Measurements from ENCODE around the gene DHRS7B. TPM values are rescaled to one million over a fixed set of nuclear protein-coding genes. Genes with fewer than 3 reads are reported as not detected.
A peak's percentile ranks its signal among the peaks of the same experiment; 100 is the strongest.
"Not testable (repeated sequence)": the region's sequence is repeated elsewhere in the genome, so short reads cannot be mapped to it uniquely, and the experiment has no call there.

Gene DHRS7B
- 28.4 and 28.5 TPM in 2 replicates for total RNA-seq (2014; rRNA removed; shearing (Covaris generic))

DNA sequence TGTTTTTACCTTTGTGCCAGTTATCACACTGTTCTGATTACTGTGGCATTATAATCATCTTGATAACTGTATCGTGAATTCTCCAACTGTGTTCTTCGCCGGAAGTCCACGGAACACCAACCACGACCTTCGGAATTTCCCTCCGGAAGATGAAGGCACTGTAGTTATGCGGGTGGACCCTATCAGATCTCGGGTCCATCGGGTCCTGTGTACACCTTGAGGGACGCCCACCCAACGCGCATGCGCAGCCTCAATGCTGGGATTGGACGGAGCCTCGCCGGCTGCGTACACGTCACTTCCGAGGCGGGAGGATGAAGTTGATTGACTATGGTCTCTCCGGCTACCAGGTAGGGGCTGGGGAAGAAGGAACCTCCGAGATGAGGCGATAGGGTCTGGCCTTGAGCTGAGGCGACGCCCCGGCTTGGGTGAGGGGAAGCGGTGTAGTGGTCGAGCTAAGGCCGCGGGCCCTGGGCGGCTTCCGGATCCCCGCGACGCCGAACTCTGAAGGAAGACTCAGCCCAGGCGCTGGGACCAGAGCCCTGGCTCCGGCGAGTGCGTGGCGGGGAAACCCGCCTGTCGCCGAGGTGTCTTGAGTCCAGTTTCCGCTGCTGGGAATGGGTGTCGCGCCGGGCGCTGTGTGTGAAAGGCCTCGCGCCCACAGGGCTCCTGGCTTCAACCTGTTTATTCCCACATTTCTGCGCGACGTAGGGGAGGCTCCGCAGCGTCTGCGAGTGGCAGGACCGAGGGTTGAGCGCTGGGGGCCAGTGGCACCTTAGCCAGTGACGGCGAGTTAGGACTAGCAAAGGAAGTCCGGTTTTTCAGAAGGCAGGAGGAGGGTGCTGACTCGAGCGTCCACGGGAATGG lies at the start of gene DHRS7B:
Gene DHRS7B (plus strand): TSS at position 320 of the 864 bp plus-strand sequence. CDS start 8 bp downstream, at position 328.
- DNase-seq (ENCODE audit: low read depth): peak; percentile 99

GRCh38 chr17:21077281-21077680 lies 49.5 kb upstream of the DHRS7B start:
- no peak for DNase-seq (ENCODE audit: low read depth)

GRCh38 chr17:21078016-21078780 lies 48.6 kb upstream of the DHRS7B start:
- no peak for DNase-seq (ENCODE audit: low read depth)

DNA sequence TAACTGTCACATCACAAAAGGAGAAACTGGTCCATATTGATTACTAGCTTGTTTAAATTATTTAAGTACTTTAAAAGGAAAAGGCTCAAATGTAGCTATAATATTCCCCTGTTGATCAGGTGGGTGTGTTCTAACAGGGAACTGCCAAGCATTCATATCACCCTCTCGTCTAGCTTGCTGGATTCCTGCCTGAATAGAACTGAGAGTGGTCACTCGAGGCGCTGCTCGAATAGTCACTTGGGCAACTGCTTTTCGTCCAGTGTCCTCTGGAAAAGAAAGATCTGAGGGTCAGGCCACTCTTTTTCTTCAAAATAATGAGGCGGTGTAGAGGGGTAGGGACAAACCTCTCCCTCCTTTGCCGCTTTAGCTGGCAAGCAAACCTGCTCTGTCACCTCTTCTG lies 47.6 kb upstream of the DHRS7B start:
- DNase-seq (ENCODE audit: low read depth): no peak

- peak; percentile 21 for DNase-seq (ENCODE audit: low read depth)
These were observed 44.7 kb upstream of the DHRS7B start for GRCh38 chr17:21082001-21082436.

DNA sequence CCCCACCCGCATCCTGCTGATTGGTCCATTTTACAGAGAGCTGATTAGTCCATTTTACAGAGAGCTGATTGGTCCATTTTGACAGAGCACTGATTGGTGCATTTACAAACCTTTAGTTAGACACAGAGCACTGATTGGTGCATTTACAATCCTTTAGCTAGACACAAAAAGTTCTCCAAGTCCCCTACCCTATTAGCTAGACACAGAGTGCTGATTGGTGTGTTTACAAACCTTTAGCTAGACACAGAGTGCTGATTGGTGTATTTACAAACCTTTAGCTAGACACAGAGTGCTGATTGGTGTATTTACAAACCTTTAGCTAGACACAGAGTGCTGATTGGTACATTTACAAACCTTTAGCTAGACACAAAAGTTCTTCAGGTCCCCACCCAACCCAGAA lies 41.5 kb upstream of the DHRS7B start:
- not testable (repeated sequence) for DNase-seq (ENCODE audit: low read depth)

DNA sequence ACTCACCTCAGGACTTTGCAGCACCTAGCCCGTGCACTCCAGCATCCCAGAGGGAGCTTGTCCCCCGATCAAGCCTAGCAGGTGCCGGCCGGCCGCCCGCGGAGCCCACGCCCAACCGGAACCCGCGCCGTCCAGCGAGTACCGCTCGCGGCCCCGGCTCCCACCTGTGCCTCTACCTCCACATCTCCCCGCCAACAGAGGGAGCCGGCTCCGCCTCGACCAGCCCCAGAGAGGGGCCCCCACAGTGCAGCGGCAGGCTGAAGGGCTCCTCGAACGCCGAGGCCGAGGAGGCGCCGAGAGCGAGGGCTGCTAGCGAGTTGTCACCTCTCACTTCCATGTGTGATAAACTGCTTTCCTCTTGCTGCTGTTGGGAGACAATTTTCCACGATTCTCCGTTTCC lies 41.1 kb upstream of the DHRS7B start:
- no peak for DNase-seq (ENCODE audit: low read depth)

DNA sequence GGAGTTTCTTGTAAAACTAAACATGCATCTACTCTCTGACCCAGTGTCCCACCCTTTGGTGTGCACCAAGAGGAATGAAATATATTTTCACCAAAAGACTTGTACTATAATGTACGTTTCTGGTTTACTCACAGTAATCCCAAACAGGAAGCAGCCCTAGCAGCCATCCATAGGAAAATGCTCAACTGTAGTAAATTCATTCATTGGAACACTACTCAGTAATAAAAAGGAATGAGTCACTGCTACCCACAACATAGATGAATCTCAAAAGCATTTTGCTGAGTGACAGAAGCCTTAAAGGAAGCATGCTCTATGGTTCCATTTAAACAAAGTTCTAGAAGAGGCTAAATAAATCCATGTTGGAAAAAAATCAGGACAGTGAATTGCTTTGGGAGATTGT lies 37.6 kb upstream of the DHRS7B start:
- DNase-seq (ENCODE audit: low read depth): peak; percentile 45

DNA sequence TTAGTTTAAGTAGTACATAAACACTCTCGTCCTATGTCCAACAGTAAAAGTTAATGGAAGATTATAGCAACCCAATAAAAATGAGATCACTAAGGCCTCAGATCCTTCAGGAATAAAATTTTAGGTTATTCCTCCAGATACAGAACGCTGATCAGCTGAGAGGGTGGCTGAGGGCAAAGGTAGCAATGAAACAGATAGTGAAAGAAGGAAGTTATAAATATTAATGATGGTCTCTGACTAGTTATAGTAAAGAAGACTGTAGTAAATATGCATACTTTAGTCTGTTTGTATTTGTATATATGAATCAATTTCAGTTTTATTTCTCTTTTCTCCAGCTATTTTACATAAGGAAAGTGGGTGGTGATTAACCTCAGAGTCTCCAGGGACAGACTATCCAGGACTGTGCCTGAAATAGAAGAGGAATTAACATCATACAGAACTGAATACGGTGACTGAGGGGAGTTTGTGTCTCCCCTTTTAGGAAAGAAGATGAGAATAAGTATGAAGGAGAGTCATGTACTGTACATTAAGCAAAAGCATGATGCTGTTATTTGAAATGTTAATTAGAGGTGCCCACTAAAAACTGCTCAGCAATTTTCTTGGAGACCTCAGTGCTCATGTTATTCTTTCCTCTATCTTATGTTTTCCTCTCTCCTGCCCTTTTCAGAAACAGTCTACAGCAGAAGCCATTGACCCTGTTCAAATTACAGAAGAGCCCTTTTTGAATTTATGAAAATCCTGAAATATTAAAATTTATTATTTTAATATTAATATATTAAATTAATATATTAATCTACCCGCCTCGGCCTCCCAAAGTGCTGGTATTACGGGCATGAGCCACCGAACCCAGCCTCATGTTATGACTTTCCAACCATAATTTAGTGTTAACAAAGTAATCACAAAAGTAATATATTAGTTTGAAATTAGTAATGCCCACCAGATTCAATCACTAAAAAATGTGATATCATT lies 36.5 kb upstream of the DHRS7B start:
- no peak for DNase-seq (ENCODE audit: low read depth)

DNA sequence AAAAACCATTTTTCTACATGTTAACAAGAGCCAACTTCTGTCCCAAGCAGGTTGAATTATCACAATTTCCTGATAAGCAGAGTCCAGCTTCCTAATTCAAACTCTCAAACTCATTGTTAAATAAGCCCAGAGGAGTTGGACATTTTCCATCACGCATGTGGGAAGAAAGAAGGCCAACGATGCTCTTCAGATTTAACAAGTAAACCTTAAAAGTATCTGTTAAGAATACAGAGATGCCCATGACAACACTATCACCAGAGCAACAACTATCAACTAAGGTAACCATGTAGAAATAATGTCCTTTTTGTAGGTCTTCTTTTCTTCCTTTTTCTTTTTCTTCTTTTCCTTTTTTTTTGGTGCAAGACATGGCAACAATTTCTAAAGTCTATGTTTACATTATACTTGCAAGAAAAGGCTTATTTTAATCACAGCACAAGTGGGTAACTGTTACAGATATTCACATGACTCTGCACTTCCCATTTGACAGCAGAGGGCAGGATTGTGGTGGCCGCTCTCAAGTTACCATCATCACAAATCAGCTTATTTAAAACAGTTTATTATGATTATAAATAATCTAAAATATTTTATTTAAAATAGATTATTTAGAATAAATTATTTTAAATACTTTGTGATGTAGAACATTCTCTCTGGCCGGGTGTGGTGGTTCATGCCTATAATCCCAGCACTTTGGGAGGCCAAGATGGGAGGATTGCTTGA lies 35.7 kb upstream of the DHRS7B start:
- DNase-seq (ENCODE audit: low read depth): no peak

DNA sequence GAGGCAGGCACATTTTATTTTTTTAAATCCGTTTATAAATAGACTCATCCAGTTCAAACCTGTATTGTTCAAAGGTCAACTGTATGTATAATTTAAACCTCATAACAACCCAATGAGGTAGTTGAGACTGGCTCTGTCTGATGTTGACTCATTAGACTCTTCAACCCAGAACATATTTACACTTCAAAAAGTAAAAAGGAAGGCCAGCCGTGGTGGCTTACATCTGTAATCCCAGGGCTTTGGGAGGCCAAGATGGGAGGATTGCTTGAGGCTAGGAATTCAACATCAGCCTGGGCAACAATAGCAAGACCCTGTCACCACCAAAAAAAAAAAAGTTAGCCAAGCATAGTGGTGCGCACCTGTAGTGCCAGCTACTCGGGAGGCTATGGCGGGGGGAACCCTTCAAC lies 32.5 kb upstream of the DHRS7B start:
- no peak for DNase-seq (ENCODE audit: low read depth)

DNA sequence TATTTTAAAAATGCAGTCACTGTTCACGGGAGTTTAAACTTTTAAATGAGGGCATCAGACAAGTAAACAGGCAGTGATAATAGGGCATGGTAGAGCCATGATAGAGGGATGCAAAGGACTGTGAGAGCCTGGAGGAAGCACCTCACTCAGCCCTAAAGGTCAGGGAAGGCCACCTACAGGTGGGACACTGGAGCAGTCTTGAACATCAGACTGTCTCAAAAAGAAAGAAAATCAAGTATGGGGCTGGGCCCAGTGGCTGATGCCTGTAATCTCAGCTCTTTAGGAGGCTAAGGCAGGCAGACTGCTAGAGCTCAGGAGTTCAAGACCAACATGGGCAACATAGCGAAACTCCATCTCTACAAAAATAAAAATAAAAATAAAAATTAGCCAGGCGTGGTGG lies 31.0 kb upstream of the DHRS7B start:
- DNase-seq (ENCODE audit: low read depth): no peak

- DNase-seq (ENCODE audit: low read depth): no peak
These were observed 29.9 kb upstream of the DHRS7B start for GRCh38 chr17:21096874-21097273.

DNA sequence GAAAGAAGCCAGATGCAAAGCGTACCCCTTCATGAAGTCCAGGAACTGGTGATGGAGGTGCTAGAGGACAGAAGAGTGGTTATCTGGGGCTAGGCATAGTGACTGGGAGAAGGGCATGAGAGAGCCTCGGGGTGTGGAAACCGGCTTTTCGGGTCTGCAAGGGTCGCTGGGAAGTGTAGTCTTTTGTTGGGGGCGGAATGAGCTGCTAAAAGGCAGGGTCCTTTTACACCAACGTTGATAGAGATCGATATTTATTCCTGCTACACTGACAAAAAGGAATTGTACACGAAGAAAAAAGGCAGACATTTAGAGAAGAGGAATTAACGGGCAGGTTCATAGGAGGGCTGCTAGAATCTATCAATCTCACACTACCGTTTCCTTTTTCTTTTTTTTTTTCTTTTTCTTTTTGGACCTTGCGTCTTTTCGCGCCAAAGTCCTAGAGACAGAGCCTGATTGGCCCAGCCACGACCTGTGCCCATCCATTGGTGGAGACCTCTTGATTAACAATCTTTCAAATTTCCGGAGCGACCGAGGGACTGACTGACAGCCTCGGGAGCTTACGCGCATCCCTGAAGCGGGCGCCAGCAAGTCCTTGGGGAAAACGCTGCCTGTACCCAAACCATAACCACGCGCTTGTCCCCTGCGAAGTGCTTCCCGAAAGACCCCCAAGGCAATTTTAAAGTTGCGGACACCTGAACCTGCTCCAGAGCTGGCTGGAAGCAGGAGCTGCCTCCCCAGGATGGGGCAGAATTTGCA lies 27.7 kb upstream of the DHRS7B start:
- DNase-seq (ENCODE audit: low read depth): peak; percentile 92

DNA sequence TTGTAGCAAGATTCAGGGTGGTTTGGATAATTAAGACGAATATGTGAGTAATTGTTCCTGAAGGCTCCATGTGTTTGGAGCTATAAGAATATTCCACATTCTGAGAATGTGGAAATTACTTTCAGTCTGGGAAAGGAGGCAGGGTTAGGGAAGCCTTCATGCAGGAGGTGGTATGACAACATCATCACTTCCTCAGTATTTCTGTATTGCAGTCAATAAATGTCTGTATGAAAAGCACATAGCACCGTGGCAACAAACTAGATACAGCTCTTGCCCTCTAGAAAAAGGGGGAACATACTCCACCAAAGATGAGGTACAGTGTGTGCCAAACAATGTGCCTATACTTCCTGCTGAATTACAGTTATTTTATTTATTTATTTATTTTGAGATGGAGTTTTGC lies 26.1 kb upstream of the DHRS7B start:
- no peak for DNase-seq (ENCODE audit: low read depth)

DNA sequence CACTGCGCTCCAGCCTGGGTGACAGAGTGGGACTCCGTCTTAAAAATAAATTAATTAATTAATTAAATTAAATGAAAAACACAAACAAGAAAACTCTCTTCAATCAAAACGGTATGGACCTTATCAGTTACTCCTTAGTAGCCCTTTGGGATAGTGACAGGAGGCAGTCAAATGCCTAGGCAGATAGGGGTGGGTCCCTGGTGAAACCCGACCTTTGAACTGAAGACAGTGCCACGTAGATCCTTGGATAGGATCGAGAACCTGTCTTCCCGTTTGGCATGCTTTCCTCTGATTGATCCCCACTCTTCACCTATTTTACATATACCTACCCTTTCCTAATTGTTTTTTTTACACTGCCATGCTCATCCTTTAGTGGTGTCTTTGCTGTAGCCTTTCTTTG lies 22.2 kb upstream of the DHRS7B start:
- DNase-seq (ENCODE audit: low read depth): no peak

GRCh38 chr17:21105064-21105894 lies 21.5 kb upstream of the DHRS7B start:
- no peak for DNase-seq (ENCODE audit: low read depth)

GRCh38 chr17:21106316-21106715 lies 20.4 kb upstream of the DHRS7B start:
- DNase-seq (ENCODE audit: low read depth): no peak

DNA sequence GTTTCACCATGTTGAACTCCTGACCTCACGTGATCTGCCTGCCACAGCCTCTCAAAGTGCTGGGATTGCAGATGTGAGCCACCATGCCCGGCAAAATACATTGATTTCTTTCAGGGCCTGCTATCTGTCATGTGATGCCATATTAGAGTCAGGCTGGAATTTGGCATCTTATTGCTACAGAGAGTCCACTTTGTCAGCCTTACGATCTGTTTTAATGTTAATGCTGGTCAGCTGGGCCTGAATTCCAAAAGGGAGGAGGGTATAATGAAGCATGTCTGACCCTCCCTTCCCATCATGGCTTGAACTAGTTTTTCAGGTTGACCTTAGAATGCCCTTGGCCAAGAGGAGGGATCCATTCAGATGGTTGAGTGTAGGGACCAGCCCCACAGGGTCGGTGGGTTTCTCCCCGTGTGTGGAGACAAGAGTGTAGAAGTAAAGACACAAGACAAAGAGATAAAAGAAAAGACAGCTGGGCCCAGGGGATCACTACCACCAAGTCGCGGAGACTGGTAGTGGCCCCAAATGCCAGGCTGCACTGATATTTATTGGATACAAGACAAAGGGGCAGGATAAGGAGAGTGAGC lies 19.6 kb upstream of the DHRS7B start:
- DNase-seq (ENCODE audit: low read depth): not testable (repeated sequence)

All from Daoy (cell line).